NCI-H69 (cell line): ENCODE results near the gene RPL38.

ENCODE experiments used
- DNase-seq: peaks from one replicate; lab custom pipeline; 2025; lab: John Stamatoyannopoulos, UW

The RPL38 gene

GRCh38 chr17:74227271-74228080 is 24.0 kb downstream of the RPL38 start:
- no peak for DNase-seq

GRCh38 chr17:74228306-74228978 is 25.0 kb downstream of the RPL38 start:
- DNase-seq = no peak

GRCh38 chr17:74230896-74231295 is 27.4 kb downstream of the RPL38 start:
- no peak for DNase-seq

GRCh38 chr17:74231928-74232907 is 28.7 kb downstream of the RPL38 start:
- DNase-seq = no peak

GRCh38 chr17:74233937-74234336 is 30.5 kb downstream of the RPL38 start:
- DNase-seq = no peak

DNA sequence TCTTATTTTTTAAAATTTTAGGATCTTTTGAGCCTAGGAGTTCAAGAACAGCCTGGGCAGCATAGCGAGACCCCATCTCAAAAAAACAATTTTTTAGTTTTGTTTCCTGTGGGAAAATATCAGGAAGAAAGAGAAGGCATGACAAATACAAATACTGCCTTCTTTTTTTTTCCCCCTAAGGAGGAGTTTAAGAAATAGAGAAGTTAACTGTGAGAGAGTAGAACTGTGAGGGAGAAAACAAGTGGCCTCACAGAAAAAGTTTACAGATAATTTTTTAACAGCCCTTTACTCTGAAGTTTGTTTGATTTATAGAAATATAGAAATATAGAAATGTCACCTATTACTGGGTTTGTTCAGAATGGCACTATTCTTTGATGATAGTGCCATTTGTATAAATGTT is 31.0 kb downstream of the RPL38 start:
- no peak for DNase-seq

GRCh38 chr17:74235040-74235581 is 31.6 kb downstream of the RPL38 start:
- DNase-seq = no peak

DNA sequence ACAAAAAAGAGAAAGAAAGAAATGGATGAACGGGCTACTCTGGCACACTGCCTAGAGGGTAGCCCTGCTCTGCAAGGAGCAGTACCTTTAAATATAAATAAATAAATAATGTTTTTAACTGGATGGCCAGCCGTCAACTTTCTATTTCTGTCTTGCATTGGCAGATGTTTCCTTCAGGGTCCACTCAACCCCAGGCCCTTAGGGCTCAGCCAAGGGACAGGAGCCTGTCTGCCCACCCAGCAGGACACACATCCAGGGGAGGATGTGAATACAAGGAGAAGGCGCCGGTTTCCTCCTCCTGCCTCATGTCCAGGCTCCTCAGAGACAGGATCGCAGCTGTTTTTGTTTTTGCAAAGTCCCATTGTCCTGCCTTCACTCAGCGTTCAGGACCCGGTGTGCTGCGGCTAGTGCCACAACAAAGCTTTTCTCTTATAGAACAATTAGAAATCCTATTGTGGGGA is 32.5 kb downstream of the RPL38 start:
- DNase-seq = no peak

DNA sequence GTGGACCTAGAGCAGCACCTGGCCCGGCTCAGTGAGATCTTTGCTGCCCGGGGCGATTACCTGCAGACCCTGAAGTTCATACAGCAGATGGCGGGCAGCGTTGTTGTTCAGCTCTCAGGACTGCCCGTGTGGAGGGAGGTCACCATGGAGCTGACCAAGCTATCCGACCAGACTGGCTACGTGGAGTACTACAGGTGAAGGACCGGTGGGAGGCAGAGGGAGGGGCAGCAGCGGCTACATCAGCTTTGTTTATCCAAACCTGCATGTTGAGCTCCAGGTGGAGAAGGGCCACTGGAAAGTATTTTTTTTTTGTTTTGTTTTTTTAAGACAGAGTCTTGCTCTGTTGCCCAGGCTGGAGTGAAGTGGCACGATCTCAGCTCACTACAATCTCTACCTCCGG is 33.8 kb downstream of the RPL38 start:
- no peak for DNase-seq

DNA sequence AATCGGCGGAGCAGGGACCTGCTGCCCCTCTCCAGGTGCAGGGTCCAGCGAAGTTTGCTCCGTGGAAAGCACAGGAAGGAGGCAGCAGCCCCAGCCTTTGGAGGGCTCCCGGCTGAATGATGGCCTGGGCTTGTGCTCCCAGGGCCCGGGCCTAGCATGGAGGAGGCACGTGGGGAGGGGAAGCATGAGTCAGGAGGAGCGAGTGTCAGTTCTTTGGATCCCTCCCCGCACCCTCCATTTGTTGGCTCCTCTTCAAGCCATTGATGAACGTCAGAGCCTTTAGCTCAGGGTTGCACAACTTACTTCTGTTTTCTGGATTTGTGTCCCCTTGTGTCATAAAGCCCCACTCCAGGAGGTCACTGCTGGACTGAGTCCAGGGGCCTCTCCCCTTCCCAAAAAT is 35.7 kb downstream of the RPL38 start:
- DNase-seq = no peak

DNA sequence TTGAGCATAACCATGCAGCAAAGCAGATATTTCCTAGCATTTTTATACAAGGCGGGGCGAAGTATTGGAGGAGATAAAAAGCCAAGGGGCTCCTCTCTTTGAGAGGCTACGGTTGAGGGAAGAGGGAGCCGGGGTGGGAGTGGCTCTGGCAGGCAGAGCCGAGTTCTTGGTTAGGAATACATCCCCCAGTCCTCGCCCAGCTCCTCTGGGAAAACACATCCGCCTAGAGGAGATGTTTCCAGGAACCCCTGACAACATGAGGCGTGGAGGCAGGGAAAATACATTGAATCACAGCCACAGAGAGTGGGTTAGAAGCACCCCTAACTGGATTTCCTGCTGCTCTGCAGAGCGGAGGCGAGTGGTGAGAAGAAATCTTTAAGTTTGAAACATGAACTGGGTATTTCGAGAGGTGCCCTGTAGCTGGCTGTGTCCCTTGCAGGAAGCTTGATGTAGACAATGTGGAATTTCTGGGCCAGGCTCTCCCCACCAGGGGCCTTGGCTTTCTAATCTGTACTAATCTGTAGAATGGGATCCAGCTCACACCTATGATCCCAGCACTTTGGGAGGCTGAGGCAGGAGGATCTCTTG is 37.2 kb downstream of the RPL38 start:
- no peak for DNase-seq

DNA sequence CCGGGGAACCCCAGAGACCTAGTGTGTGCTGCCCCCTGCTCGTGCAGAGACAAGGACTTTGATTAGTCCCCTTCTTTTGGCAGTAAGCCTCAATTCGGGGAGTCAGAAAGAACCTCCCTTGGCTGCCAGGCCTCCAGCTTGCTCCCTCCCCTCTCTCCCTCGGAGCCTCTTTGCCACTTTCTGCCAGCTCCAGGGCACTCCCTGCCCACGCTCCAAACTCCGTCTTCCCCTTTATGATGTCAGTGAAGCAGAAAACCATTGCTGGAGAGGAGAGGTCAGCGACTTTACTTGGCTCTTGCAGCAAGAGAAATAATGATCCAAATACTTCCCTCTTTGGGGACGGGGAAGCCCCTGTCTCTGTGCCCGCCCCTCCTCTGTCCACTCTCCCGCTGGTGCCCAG is 38.0 kb downstream of the RPL38 start:
- no peak for DNase-seq

DNA sequence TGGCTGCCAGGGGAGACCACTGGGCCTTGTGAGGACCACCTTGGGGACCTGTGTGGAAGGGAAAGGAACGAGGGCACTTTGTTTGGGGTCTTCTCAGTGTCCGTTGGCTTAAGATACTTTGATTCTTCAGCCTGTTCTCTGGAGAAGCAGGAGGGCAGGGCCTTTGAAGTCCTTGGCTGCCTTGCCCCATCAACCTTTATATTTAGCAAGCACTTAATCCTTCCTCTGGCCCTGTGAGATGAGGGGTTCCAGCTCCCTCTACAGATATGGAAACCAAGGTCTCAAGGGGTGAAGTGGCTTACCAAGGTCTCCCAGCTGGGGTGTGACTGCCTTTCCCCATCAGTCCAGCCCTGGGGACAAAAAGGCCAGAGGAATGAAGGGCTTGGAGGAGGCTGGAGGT is 38.4 kb downstream of the RPL38 start:
- DNase-seq = no peak

DNA sequence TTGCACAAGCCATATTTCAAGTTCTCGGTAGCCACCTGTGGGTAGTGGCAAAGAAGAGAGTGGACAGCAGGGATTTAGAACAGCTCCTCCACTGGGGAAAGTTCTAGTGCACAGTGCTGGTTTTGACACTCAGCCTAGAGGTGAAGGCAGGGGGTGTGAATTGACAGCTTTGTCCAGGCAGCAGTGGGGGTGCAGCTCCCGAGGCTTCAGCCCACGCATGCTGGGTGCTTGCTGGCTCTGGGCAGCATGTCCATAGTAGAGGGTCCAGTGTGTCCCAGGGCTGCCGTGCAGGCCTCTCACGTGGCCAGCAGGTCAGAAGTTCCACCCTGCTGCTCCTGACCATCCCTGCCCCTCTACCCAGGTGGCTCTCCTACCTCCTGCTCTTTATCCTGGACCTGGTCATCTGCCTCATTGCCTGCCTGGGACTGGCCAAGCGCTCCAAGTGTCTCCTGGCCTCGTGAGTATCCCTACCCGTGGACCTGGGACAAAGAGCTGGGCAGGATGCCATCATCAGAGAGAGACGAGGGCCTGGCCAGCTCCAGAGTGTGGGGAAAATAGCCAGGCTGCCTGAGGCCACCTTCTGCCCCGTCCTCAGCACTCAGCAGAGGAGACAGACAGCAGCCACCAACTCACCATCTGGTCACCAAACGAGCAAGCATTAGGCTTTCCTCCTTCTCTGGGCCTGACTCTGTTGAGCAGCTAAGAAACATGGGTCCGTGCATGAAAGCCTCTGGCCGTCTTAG is 39.7 kb downstream of the RPL38 start:
- DNase-seq = no peak

DNA sequence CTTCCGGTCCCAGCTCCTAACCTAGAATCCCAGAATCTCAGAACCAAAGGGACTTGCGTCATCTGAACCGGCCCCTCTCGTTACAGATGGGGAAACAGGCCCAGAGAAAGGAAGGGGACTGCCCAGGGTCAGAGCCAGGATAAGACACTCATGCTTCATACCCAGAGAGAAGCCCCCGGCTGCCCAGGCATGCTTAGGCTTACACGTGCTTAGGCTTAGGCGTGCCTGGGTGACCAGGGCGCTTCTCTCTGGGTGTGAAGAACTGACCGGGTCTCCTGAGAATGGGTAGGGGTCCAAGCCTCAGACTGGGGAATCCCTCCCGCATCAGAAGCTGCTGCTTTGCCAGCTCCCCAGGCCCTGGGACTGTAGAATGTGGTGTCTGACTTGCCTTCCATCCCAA is 40.6 kb downstream of the RPL38 start:
- no peak for DNase-seq

- DNase-seq = no peak
Measured at GRCh38 chr17:74244548-74244947, 41.1 kb downstream of the RPL38 start.

DNA sequence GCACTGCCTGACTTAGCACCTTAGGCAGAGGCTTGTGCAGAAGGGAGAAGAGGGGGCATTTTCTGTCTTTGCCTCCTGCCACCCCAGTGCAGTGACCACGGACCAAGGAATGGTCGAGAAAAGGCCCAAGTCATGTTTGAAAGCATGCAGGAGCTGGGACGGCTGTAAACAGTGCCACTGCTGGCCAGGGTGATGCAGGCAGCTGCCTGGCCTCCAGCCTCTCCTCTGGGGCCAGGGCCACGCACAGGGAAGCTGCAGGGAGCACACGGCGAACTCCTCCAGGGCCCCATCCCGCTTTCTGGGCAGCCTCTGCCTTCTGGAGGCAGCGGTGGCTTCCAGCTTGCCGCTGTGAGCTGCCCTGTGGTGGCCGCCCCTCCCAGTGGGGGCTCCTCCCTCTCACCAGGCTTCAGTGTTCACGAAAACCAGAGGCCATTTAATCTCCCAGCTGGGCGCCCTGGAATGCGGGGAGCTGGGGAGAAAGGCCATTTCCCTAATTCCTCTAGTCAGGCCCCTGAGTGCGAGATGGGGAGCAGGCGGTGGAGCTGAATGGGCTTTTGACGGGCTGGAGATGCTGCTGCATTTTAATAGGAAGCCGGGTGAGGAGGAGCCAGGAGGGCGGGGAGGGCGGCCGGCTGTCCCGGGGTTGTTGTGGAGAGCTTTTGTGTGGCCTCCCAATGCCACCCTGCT is 41.8 kb downstream of the RPL38 start:
- peak; percentile 21 for DNase-seq

GRCh38 chr17:74245871-74246270 is 42.4 kb downstream of the RPL38 start:
- no peak for DNase-seq

DNA sequence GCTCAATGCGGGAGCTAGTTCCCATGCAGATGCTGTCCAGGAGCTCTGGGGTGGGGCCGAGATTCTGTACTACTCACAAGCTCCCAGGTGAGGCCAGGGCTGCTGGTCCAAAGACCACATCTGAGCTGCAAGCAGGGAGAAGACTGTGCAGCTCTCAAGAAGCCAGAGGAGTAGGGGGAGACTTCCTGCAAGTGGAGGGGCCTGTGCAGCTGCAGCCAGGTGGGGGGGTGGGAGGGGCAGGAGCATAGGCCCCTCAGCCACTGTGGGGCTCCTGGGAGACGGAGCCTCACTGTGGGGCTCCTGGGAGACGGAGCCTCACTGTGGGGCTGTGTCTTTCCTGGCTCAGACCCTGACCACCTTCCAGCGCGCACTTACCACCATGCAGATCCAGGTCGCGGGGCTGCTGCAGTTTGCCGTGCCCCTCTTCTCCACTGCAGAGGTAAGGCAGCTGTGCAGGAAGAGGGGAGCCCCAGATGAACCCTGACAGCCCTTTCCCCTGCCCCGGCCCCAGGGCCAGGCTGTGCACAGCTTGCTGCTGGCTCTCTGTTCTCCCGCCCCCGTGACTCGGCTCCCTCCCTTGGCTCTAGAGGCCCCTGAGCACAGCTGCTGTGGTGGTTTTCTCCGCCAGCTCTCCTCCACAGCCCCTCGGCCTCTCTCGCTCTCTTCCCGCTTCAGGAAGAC is 46.3 kb downstream of the RPL38 start:
- DNase-seq = no peak
